Measurements from ENCODE around the gene CD300LD. TPM values are rescaled to one million over a fixed set of nuclear protein-coding genes. Genes with fewer than 3 reads are reported as not detected.
"Not testable (repeated sequence)": the region's sequence is repeated elsewhere in the genome, so short reads cannot be mapped to it uniquely, and the experiment has no call there.

CD300LD gene
- polyA plus RNA-seq, 1 experiment, result not detected

DNA sequence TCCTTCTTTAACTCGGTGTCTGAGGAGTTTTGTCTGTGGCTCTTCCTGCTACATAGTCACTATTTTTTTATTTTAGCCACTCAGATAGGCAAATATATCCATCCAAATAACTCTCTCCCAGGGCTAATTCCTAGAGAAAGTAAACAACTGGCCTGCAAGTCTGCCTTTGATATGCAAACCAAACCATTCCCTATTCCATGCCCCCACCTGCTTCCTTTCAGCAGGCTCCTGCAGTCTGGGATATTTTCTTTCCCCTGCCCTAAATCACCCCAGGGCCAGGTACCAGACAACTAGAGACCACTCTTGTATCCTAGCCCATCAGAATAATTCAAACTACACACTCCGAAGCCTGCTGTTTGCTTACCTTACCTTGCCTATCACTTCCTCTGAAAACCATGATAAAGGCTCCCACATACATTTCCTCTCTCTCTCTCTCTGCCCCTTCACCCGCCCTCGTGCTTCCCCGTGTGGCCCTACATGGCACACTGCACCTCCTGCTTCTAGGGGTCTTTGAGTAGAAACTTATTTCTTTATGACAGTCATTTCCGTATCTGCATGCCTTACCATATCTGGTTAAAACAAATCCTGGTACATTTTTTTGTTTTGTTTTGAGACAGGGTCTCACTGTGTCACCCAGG, 33.1 kb downstream of the CD300LD start:
- no peak for TF ChIP-seq CTCF (IDR thresholded peaks at IDR 0.05; ENCODE audit: low read depth, low read length)
- POLR2A ChIA-PET, result no interaction called here
- CTCF ChIA-PET, result no interaction called here

DNA sequence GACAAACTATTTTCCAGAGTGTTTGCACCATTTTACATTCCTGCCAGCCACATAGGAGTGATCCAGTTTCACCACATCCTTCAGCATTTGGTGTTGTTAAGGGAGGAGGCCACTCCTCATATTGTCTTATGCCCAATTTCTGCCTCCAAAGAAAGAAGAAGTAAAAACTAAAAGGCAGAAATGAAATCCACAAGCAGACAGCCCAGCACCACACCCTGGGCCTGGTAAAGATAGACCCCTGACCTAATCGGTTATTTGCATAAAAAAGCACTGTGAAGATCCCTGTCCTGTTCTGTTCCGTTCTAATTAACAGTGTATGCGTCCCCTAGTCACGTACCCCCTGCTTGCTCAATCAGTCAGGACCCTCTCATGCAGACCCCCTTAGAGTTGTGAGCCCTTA, 33.7 kb downstream of the CD300LD start:
- POLR2A ChIA-PET; H3K9me3 ChIP-seq (ENCODE audit: control insufficient read depth, insufficient read depth, low read length); CTCF ChIA-PET; H3K4me3 ChIP-seq (ENCODE audit: low read depth, low read length); H3K27ac ChIP-seq (ENCODE audit: low read depth, low read length); H3K27me3 ChIP-seq (ENCODE audit: control insufficient read depth, insufficient read depth, low read length); DNase-seq (ENCODE audit: low read depth, low spot score): not testable (repeated sequence)

More for the DNA sequence above, 33.1 kb downstream of the CD300LD start:
- peaks cover 6% of the 10 kb centered on the region; the same call in 1 of the 2 replicates for H3K9me3 ChIP-seq (ENCODE audit: control insufficient read depth, insufficient read depth, low read length)
- DNase-seq (ENCODE audit: low read depth, low spot score), result no peak
- H3K4me3 ChIP-seq (ENCODE audit: low read depth, low read length), result no peak overlapping the region
- no peaks in the 10 kb centered on the region for H3K27me3 ChIP-seq (ENCODE audit: control insufficient read depth, insufficient read depth, low read length)
- no peak overlapping the region for H3K27ac ChIP-seq (ENCODE audit: low read depth, low read length)

GRCh38 chr17:74555427-74555940, 36.6 kb downstream of the CD300LD start:
- H3K27me3 ChIP-seq (ENCODE audit: control insufficient read depth, insufficient read depth, low read length), result peaks cover 2% of the 10 kb centered on the region
- CTCF ChIA-PET, result no interaction called here

GRCh38 chr17:74554909-74555308, 37.2 kb downstream of the CD300LD start:
- no peak overlapping the region for H3K4me3 ChIP-seq (ENCODE audit: low read depth, low read length)
- DNase-seq (ENCODE audit: low read depth, low spot score), result no peak
- H3K27ac ChIP-seq (ENCODE audit: low read depth, low read length), result no peak overlapping the region
- H3K27me3 ChIP-seq (ENCODE audit: control insufficient read depth, insufficient read depth, low read length), result peaks cover 2% of the 10 kb centered on the region
- POLR2A ChIA-PET, result no interaction called here
- CTCF ChIA-PET, result no interaction called here
- H3K9me3 ChIP-seq (ENCODE audit: control insufficient read depth, insufficient read depth, low read length), result peaks cover 3% of the 10 kb centered on the region; the same call in 1 of the 2 replicates
- no peak for TF ChIP-seq CTCF (IDR thresholded peaks at IDR 0.05; ENCODE audit: low read depth, low read length)

More at GRCh38 chr17:74555427-74555940, 36.6 kb downstream of the CD300LD start:
- TF ChIP-seq CTCF (IDR thresholded peaks at IDR 0.05; ENCODE audit: low read depth, low read length), result no peak
- Histone ChIP-seq H3K4me3 (ENCODE audit: low read depth, low read length) (no peak overlapping the region), H3K9me3 (ENCODE audit: control insufficient read depth, insufficient read depth, low read length) (peaks cover 3% of the 10 kb centered on the region; the same call in 1 of the 2 replicates), H3K27ac (ENCODE audit: low read depth, low read length) (no peak overlapping the region)
- DNase-seq (ENCODE audit: low read depth, low spot score), result no peak
- POLR2A ChIA-PET, result no interaction called here

GRCh38 chr17:74552037-74552436, 40.0 kb downstream of the CD300LD start:
- Histone ChIP-seq H3K27ac (ENCODE audit: low read depth, low read length) (no peak overlapping the region), H3K27me3 (ENCODE audit: control insufficient read depth, insufficient read depth, low read length) (peaks cover 2% of the 10 kb centered on the region), H3K4me3 (ENCODE audit: low read depth, low read length) (no peak overlapping the region), H3K9me3 (ENCODE audit: control insufficient read depth, insufficient read depth, low read length) (peaks cover 3% of the 10 kb centered on the region; the same call in 1 of the 2 replicates)
- TF ChIP-seq CTCF (IDR thresholded peaks at IDR 0.05; ENCODE audit: low read depth, low read length), result no peak
- DNase-seq (ENCODE audit: low read depth, low spot score), result no peak
- CTCF ChIA-PET, result no interaction called here
- POLR2A ChIA-PET, result no interaction called here

Measured in AG04450 (cell line).